ENCODE data around the gene C7.

C7 gene

GRCh38 chr5:40983781-40984180 is 74.5 kb downstream of the C7 start:
- H3K79me2 ChIP-seq (ENCODE audit: low read length): no peaks in the 10 kb centered on the region
- H2AFZ ChIP-seq (ENCODE audit: low read depth, low read length): no peak overlapping the region
- H3K27me3 ChIP-seq (ENCODE audit: low read depth, low read length): no peaks in the 10 kb centered on the region
- H4K20me1 ChIP-seq (ENCODE audit: insufficient read depth, low read length): no peaks in the 10 kb centered on the region
- no peaks in the 10 kb centered on the region for H3K9me3 ChIP-seq (ENCODE audit: insufficient read depth, low read length)
- no peaks in the 10 kb centered on the region for H3K36me3 ChIP-seq (replicated peaks; ENCODE audit: low read depth, low read length)
- no peak overlapping the region for H3K9ac ChIP-seq (ENCODE audit: low read length)
- H3K4me1 ChIP-seq (ENCODE audit: low read length): no peaks in the 10 kb centered on the region
- H3K4me2 ChIP-seq (ENCODE audit: low read length): no peak overlapping the region
- no peak for TF ChIP-seq CTCF (IDR thresholded peaks at IDR 0.05; ENCODE audit: low read depth, low read length)
- TF ChIP-seq EZH2phosphoT487 (IDR thresholded peaks at IDR 0.05; ENCODE audit: low read depth): no peak
- no peak overlapping the region for H3K4me3 ChIP-seq (ENCODE audit: low read length)
- no peak overlapping the region for H3K27ac ChIP-seq (ENCODE audit: low read length)

GRCh38 chr5:40984884-40985283 is 75.6 kb downstream of the C7 start:
- Histone ChIP-seq H4K20me1 (ENCODE audit: insufficient read depth, low read length) (no peaks in the 10 kb centered on the region), H3K4me2 (ENCODE audit: low read length) (no peak overlapping the region), H3K27ac (ENCODE audit: low read length) (no peak overlapping the region), H3K4me1 (ENCODE audit: low read length) (no peaks in the 10 kb centered on the region), H2AFZ (ENCODE audit: low read depth, low read length) (no peak overlapping the region), H3K9ac (ENCODE audit: low read length) (no peak overlapping the region), H3K9me3 (ENCODE audit: insufficient read depth, low read length) (no peaks in the 10 kb centered on the region), H3K27me3 (ENCODE audit: low read depth, low read length) (no peaks in the 10 kb centered on the region), H3K4me3 (ENCODE audit: low read length) (no peak overlapping the region), H3K36me3 (replicated peaks; ENCODE audit: low read depth, low read length) (no peaks in the 10 kb centered on the region), H3K79me2 (ENCODE audit: low read length) (no peaks in the 10 kb centered on the region)
- TF ChIP-seq EZH2phosphoT487 (IDR thresholded peaks at IDR 0.05; ENCODE audit: low read depth): no peak
- TF ChIP-seq CTCF (IDR thresholded peaks at IDR 0.05; ENCODE audit: low read depth, low read length): no peak

- H3K27ac ChIP-seq (ENCODE audit: low read length): no peak overlapping the region
- no peaks in the 10 kb centered on the region for H3K27me3 ChIP-seq (ENCODE audit: low read depth, low read length)
- H2AFZ ChIP-seq (ENCODE audit: low read depth, low read length): no peak overlapping the region
- H3K9me3 ChIP-seq (ENCODE audit: insufficient read depth, low read length): no peaks in the 10 kb centered on the region
- H3K79me2 ChIP-seq (ENCODE audit: low read length): no peaks in the 10 kb centered on the region
- no peak overlapping the region for H3K4me3 ChIP-seq (ENCODE audit: low read length)
- H3K4me2 ChIP-seq (ENCODE audit: low read length): no peak overlapping the region
- no peaks in the 10 kb centered on the region for H3K36me3 ChIP-seq (replicated peaks; ENCODE audit: low read depth, low read length)
- TF ChIP-seq EZH2phosphoT487 (IDR thresholded peaks at IDR 0.05; ENCODE audit: low read depth): no peak
- TF ChIP-seq CTCF (IDR thresholded peaks at IDR 0.05; ENCODE audit: low read depth, low read length): no peak
- no peaks in the 10 kb centered on the region for H3K4me1 ChIP-seq (ENCODE audit: low read length)
- H4K20me1 ChIP-seq (ENCODE audit: insufficient read depth, low read length): no peaks in the 10 kb centered on the region
- no peak overlapping the region for H3K9ac ChIP-seq (ENCODE audit: low read length)
Observed at GRCh38 chr5:40985501-40985900, 76.2 kb downstream of the C7 start.

- no peak overlapping the region for H3K27ac ChIP-seq (ENCODE audit: low read length)
- no peak overlapping the region for H3K4me3 ChIP-seq (ENCODE audit: low read length)
- no peaks in the 10 kb centered on the region for H3K36me3 ChIP-seq (replicated peaks; ENCODE audit: low read depth, low read length)
- no peaks in the 10 kb centered on the region for H3K4me1 ChIP-seq (ENCODE audit: low read length)
- no peak overlapping the region for H2AFZ ChIP-seq (ENCODE audit: low read depth, low read length)
- no peak overlapping the region for H3K4me2 ChIP-seq (ENCODE audit: low read length)
- no peak for TF ChIP-seq CTCF (IDR thresholded peaks at IDR 0.05; ENCODE audit: low read depth, low read length)
- no peak for TF ChIP-seq EZH2phosphoT487 (IDR thresholded peaks at IDR 0.05; ENCODE audit: low read depth)
- H3K27me3 ChIP-seq (ENCODE audit: low read depth, low read length): no peaks in the 10 kb centered on the region
- no peaks in the 10 kb centered on the region for H4K20me1 ChIP-seq (ENCODE audit: insufficient read depth, low read length)
- no peak overlapping the region for H3K9ac ChIP-seq (ENCODE audit: low read length)
- no peaks in the 10 kb centered on the region for H3K79me2 ChIP-seq (ENCODE audit: low read length)
- H3K9me3 ChIP-seq (ENCODE audit: insufficient read depth, low read length): no peaks in the 10 kb centered on the region
Observed at GRCh38 chr5:40986666-40987065, 77.4 kb downstream of the C7 start.
